RWPE1 (cell line): Measurements from ENCODE around the gene C2CD2.

Experiments
- CTCF ChIA-PET: fragments of 350-600 bp; sonication (Branson Sonifier 250); formaldehyde crosslinking; extraction: SDS; loops from one replicate; lab custom pipeline; 2021; lab: Yijun Ruan, JAX
- POLR2A ChIA-PET: fragments of 400-600 bp; formaldehyde crosslinking; extraction: SDS; loops from one replicate; lab custom pipeline; 2020; ENCODE audit warnings: antibody characterized with exemption; ENCODE audit not compliant: low non-redundant PET; lab: Yijun Ruan, JAX
- DNase-seq: peaks from one replicate; pipeline ENCODE4 v3.0.0; 2012; ENCODE audit warnings: low spot score
- H3K27ac ChIP-seq: fragments of 450-650 bp; 2 replicates; pipeline ENCODE4 v1.5.1; 2017
- CTCF ChIP-seq: fragments of 450-650 bp; conservative IDR thresholded peaks from 2 replicates; pipeline ENCODE4 v1.5.1; 2017; ENCODE audit warnings: low read depth, mild to moderate bottlenecking

C2CD2 gene

GRCh38 chr21:41966872-41967621, 13.2 kb upstream of the C2CD2 start:
- ChIA-PET POLR2A (no interaction called here), CTCF (interaction anchor here (0.7 to 1.2 kb wide), 2 partner anchors 38 kb away, joined by 3 to 4 read pairs; no protein-coding TSS in a partner anchor)
- H3K27ac ChIP-seq = no peak overlapping the region
- no peak for TF ChIP-seq CTCF
- no peak for DNase-seq

- DNase-seq = no peak
- CTCF ChIA-PET = interaction anchor here (0.7 to 1.2 kb wide), 2 partner anchors 37 to 39 kb away, joined by 3 to 4 read pairs; no protein-coding TSS in a partner anchor
- POLR2A ChIA-PET = no interaction called here
- no peak for TF ChIP-seq CTCF
- peak overlapping the region; percentile 50 for H3K27ac ChIP-seq
Observed at GRCh38 chr21:41966041-41966833, 12.4 kb upstream of the C2CD2 start.

GRCh38 chr21:41965461-41966013, 11.7 kb upstream of the C2CD2 start:
- peak overlapping the region; percentile 50 for H3K27ac ChIP-seq
- no peak for DNase-seq

GRCh38 chr21:41965045-41965444, 11.2 kb upstream of the C2CD2 start:
- no peak for DNase-seq
- ChIA-PET CTCF (no interaction called here), POLR2A (no interaction called here)
- no peak overlapping the region for H3K27ac ChIP-seq
- TF ChIP-seq CTCF = no peak

More at GRCh38 chr21:41965461-41966013, 11.7 kb upstream of the C2CD2 start:
- ChIA-PET CTCF (no interaction called here), POLR2A (no interaction called here)
- no peak for TF ChIP-seq CTCF

- no peak overlapping the region for H3K27ac ChIP-seq
- TF ChIP-seq CTCF = no peak
- ChIA-PET POLR2A (no interaction called here), CTCF (no interaction called here)
- no peak for DNase-seq
Observed at GRCh38 chr21:41964171-41964570, 10.4 kb upstream of the C2CD2 start.

- no peak for DNase-seq
- no peak overlapping the region; the same call in 1 of the 2 replicates for H3K27ac ChIP-seq
- ChIA-PET POLR2A (no interaction called here), CTCF (interaction anchor here (0.7 kb wide), 1 partner anchor 14 kb away, joined by 3 read pairs; no protein-coding TSS in a partner anchor)
- no peak for TF ChIP-seq CTCF
Observed at GRCh38 chr21:41962425-41962966, 8.7 kb upstream of the C2CD2 start.
